GM12892 (cell line): Measurements from ENCODE around the gene TMEM123.

ENCODE experiments used
- POLR2A ChIP-seq: IDR thresholded peaks from 2 replicates; pipeline ENCODE4 v1.6.1; 2011; ENCODE audit warnings: low read depth, low read length, control low read depth
- POLR2AphosphoS5 ChIP-seq: IDR thresholded peaks from 2 replicates; pipeline ENCODE4 v1.6.1; 2011; ENCODE audit warnings: low read depth, low read length, control low read depth
- TAF1 ChIP-seq: IDR thresholded peaks from 2 replicates; pipeline ENCODE4 v1.6.1; 2011; ENCODE audit warnings: low read depth, mild to moderate bottlenecking, control low read depth, low read length, borderline replicate concordance

- TF ChIP-seq POLR2AphosphoS5 (no peak), POLR2A (no peak), TAF1 (no peak)
Observed at GRCh38 chr11:102386136-102386734, 66.3 kb downstream of the TMEM123 start.
